ENCODE results near the gene APBA1. TPM values are rescaled to one million over a fixed set of nuclear protein-coding genes. Genes with fewer than 3 reads are reported as not detected.
A peak's percentile ranks its signal among the peaks of the same experiment; 100 is the strongest.

The APBA1 gene
- polyA plus RNA-seq, 4 donors = 15.0 to 19.6 (median 16.3) TPM

GRCh38 chr9:69580582-69581214 lies 91.5 kb downstream of the APBA1 start:
- DNase-seq (ENCODE audit: low read depth in 4 of 4, low spot score in 3 of 4) = no peak

GRCh38 chr9:69579760-69580581 lies 92.2 kb downstream of the APBA1 start:
- no peak for DNase-seq (ENCODE audit: low read depth in 4 of 4, low spot score in 3 of 4)

GRCh38 chr9:69579032-69579758 lies 93.0 kb downstream of the APBA1 start:
- DNase-seq (ENCODE audit: low read depth in 4 of 4, low spot score in 3 of 4) = no peak

- DNase-seq (ENCODE audit: low read depth in 4 of 4, low spot score in 3 of 4) = no peak
Measured at GRCh38 chr9:69578026-69578425, 94.1 kb downstream of the APBA1 start.

GRCh38 chr9:69577123-69577522 lies 95.0 kb downstream of the APBA1 start:
- DNase-seq (ENCODE audit: low read depth in 4 of 4, low spot score in 3 of 4) = no peak

GRCh38 chr9:69574057-69574456 lies 98.1 kb downstream of the APBA1 start:
- DNase-seq (ENCODE audit: low read depth in 4 of 4, low spot score in 3 of 4) = no peak

GRCh38 chr9:69573651-69574050 lies 98.5 kb downstream of the APBA1 start:
- DNase-seq (ENCODE audit: low read depth in 4 of 4, low spot score in 3 of 4) = peak; percentile 16 to 24 (median 20)

GRCh38 chr9:69572611-69573010 lies 99.6 kb downstream of the APBA1 start:
- DNase-seq (ENCODE audit: low read depth in 4 of 4, low spot score in 3 of 4) = no peak

- DNase-seq (ENCODE audit: low read depth in 4 of 4, low spot score in 3 of 4) = no peak
Measured at GRCh38 chr9:69571032-69571431, 101.1 kb downstream of the APBA1 start.

- DNase-seq (ENCODE audit: low read depth in 4 of 4, low spot score in 3 of 4) = no peak
Measured at GRCh38 chr9:69569738-69570451, 102.3 kb downstream of the APBA1 start.

- no peak for DNase-seq (ENCODE audit: low read depth in 4 of 4, low spot score in 3 of 4)
Measured at GRCh38 chr9:69564557-69564956, 107.6 kb downstream of the APBA1 start.

- no peak for DNase-seq (ENCODE audit: low read depth in 4 of 4, low spot score in 3 of 4)
Measured at GRCh38 chr9:69559126-69559525, 113.0 kb downstream of the APBA1 start.

GRCh38 chr9:69556707-69557106 lies 115.5 kb downstream of the APBA1 start:
- no peak for DNase-seq (ENCODE audit: low read depth in 4 of 4, low spot score in 3 of 4)

GRCh38 chr9:69555802-69556201 lies 116.4 kb downstream of the APBA1 start:
- DNase-seq (ENCODE audit: low read depth in 4 of 4, low spot score in 3 of 4) = no peak

- DNase-seq (ENCODE audit: low read depth in 4 of 4, low spot score in 3 of 4) = no peak
Measured at GRCh38 chr9:69554945-69555344, 117.2 kb downstream of the APBA1 start.

GRCh38 chr9:69549310-69550202 lies 122.6 kb downstream of the APBA1 start:
- DNase-seq (ENCODE audit: low read depth in 4 of 4, low spot score in 3 of 4) = peak in 3 of 4 donors; percentile 20 to 27 (median 21)

GRCh38 chr9:69548681-69549080 lies 123.5 kb downstream of the APBA1 start:
- DNase-seq (ENCODE audit: low read depth in 4 of 4, low spot score in 3 of 4) = no peak

GRCh38 chr9:69546265-69546664 lies 125.9 kb downstream of the APBA1 start:
- no peak for DNase-seq (ENCODE audit: low read depth in 4 of 4, low spot score in 3 of 4)

- DNase-seq (ENCODE audit: low read depth in 4 of 4, low spot score in 3 of 4) = no peak
Measured at GRCh38 chr9:69542942-69543704, 129.0 kb downstream of the APBA1 start.

All from right renal pelvis (tissue), 4 donors.